Brain pericyte (primary cell): Measurements from ENCODE around the gene ACTMAP.

ENCODE experiments used
- DNase-seq: peaks from one replicate; pipeline ENCODE4 v3.0.0-alpha.2; 2012; ENCODE audit warnings: low read depth, low spot score

ACTMAP gene

DNA sequence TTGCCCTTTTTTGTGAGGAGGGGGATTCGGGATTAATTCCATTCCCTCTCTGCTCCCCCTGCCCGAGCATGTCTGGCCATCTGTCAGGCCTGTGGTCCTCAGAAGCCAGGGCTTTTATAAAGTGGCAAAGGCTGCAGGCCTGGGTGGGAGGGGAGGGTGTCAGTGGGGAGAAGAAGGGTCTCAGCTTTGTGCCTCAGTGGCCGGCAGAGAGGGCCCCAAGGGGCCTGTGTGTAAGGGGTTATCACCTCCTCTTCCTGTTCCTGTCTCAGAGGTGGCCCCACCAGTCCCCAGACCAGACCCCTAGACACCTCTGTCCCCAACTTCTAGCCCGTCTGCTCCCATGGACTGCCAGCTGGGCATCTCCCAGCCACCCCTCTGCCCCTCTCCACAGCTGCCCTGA, 56.4 kb downstream of the ACTMAP start:
- no peak for DNase-seq

DNA sequence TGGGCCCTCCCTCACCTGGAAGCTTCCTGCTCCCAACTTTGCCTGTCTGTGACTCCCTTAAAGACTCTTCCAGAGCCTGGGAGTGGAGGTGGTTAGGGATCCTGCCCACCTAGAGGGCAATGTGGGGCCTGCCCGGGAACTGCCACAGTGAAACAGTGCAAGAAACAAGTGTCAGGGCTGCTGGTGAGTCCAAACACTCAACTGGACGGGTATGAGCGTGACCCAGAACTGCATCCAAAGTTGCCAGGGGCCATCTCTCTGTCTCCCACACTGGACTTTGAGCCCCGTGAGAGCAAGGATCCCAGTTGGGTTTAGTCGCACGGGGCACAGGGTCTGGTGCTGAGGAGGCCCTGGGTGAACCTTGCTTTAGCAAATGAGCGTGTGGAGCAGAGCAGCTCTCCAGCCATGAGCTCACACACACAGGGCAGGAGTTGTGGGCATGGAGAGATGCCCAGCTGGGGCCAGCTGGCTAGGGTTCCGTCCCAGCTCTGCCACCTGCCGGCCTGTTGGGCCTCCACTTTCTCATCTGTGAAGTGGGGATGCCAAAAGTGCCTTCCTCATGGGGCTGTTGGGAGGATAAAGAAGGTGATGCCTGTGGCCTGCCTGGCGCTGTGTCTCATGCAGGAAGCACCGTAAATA, 57.0 kb downstream of the ACTMAP start:
- no peak for DNase-seq

DNA sequence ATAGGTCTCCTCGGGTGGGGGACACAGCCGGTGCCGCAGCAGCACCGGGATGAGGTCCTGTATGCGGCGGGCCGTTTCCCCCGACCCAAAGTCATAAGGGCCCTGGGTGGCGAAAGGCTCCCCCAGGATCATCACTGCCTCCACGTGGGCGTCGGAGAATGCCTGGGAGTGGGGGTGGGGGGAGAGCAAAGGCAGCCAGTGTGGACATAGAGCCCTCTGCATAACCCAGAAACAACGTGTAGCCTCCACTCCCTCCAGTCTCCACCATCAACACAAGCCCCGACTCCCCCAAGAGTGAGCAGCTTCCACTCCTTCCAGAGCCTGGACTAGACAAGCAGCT, 58.1 kb downstream of the ACTMAP start:
- DNase-seq: no peak

DNA sequence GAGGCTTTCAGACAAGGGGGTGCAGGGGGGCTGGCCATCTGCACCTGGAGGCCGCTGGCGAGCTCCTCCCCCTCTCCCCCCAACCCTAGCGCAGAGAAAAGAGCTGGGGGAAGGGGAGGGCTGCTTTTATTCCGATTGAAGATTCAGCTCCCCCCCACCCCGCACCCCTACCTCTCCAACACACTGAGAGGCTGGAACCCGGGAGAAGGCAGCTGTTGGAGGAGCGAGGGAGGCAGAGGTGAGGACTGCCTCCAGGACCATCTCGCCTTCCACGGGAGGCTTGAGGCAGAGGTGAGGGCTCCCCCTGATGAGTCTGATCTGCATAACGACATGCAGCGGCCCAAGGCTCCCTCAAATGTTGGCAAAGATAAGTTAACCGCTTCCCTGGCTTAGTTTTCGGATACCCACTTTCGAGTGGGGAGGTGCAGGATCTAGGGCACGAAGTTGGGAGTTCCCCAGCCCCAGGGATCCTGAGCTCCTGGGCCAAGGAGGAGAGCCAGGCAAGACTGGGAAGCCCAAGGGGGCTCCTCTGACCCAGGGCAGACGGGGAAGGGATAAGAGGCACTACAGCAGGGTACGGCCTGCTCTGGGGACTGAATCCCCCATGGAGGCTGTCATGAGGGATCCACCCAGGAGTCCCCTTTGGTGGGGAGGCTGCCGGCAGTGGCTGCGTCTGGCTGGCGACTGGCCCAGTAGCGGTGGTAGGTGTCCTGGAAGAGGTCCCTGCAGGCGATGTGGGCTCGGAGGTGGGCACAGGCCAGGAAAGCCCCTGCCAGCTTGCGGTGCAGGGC, 58.7 kb downstream of the ACTMAP start:
- no peak for DNase-seq
